CD14-positive monocyte (primary cell): ENCODE data around the gene TOM1L2. TPM values are rescaled to one million over a fixed set of nuclear protein-coding genes. Genes with fewer than 3 reads are reported as not detected.
A peak's percentile ranks its signal among the peaks of the same experiment; 100 is the strongest.

Experiments
- DNase-seq, 3 donors: peaks; one replicate each; pipeline ENCODE4 v3.0.0-alpha.2; 2011 to 2022
- H2AFZ ChIP-seq: 2 replicates; pipeline ENCODE4 v1.6.0; 2012; ENCODE audit warnings: mild to moderate bottlenecking, low read depth, low read length, inconsistent platforms; ENCODE audit not compliant: insufficient read depth, poor library complexity, severe bottlenecking
- H3K27ac ChIP-seq, 2 donors: 1 replicate in 1 of 2; 2 replicates in 1 of 2; pipeline ENCODE4 v1.5.1; 2012 to 2013; ENCODE audit warnings: low read length in 2 of 2, control low read depth in 1 of 2, inconsistent platforms in 1 of 2, low read depth in 1 of 2, mild to moderate bottlenecking in 1 of 2
- H3K27me3 ChIP-seq, 2 donors: one replicate each; pipeline versions ENCODE4 v1.6.0 to v1.6.1; 2011 to 2013; ENCODE audit warnings: low read length in 2 of 2; ENCODE audit not compliant: control insufficient read depth in 2 of 2, insufficient read depth in 2 of 2
- H3K36me3 ChIP-seq, 2 donors: replicated peaks in 1 of 2; 1 replicate in 1 of 2; 2 replicates in 1 of 2; pipeline versions ENCODE4 v1.5.1 to v1.6.1; 2012 to 2013; ENCODE audit warnings: low read length in 2 of 2, control low read depth in 1 of 2, inconsistent platforms in 1 of 2, mild to moderate bottlenecking in 1 of 2; ENCODE audit not compliant: insufficient read depth in 2 of 2, control insufficient read depth in 1 of 2
- H3K4me1 ChIP-seq, 2 donors: 1 replicate in 1 of 2; 2 replicates in 1 of 2; pipeline versions ENCODE4 v1.5.1 to v1.6.1; 2012 to 2013; ENCODE audit warnings: low read length in 2 of 2, control low read depth in 1 of 2, inconsistent platforms in 1 of 2, mild to moderate bottlenecking in 1 of 2, moderate library complexity in 1 of 2; ENCODE audit not compliant: insufficient read depth in 2 of 2, control insufficient read depth in 1 of 2
- H3K4me2 ChIP-seq: replicated peaks from 2 replicates; pipeline ENCODE3; 2012; ENCODE audit warnings: low read length, moderate library complexity, mild to moderate bottlenecking; ENCODE audit not compliant: poor library complexity, severe bottlenecking; ENCODE audit errors: extremely low read depth
- H3K4me3 ChIP-seq, 3 experiments: fragments of 200-600 bp in 1 of 3; sonication (generic) in 1 of 3; replicated peaks in 1 of 3; 1 replicate in 2 of 3; 2 replicates in 1 of 3; pipeline ENCODE4 v1.5.1; 2011 to 2013; ENCODE audit warnings: low read length in 3 of 3, mild to moderate bottlenecking in 3 of 3, control low read depth in 2 of 3, low read depth in 2 of 3, inconsistent platforms in 1 of 3, moderate library complexity in 1 of 3
- H3K79me2 ChIP-seq: 2 replicates; pipeline ENCODE4 v1.6.0; 2012; ENCODE audit warnings: mild to moderate bottlenecking, control low read depth, inconsistent platforms, low read length, moderate library complexity; ENCODE audit not compliant: insufficient read depth
- H3K9ac ChIP-seq: 2 replicates; pipeline ENCODE4 v1.6.0; 2017; ENCODE audit warnings: low read length, mild to moderate bottlenecking; ENCODE audit not compliant: insufficient read depth, poor library complexity, severe bottlenecking
- H3K9me3 ChIP-seq, 2 donors: replicated peaks in 1 of 2; 1 replicate in 1 of 2; 2 replicates in 1 of 2; pipeline versions ENCODE4 v1.5.1 to v1.6.1; 2012 to 2013; ENCODE audit warnings: low read length in 2 of 2, control low read depth in 1 of 2; ENCODE audit not compliant: control insufficient read depth in 1 of 2, insufficient read depth in 1 of 2
- H4K20me1 ChIP-seq: 2 replicates; pipeline ENCODE4 v1.6.0; 2012; ENCODE audit warnings: mild to moderate bottlenecking, low read length, control low read depth, moderate library complexity; ENCODE audit not compliant: insufficient read depth
- H3K27ac Mint-ChIP-seq, 7 donors: one replicate each; pipeline ENCODE4 v1.8.0; 2020; ENCODE audit warnings: mild to moderate bottlenecking in 7 of 7, mixed read lengths in 7 of 7, moderate library complexity in 6 of 7, inconsistent platforms in 2 of 7
- H3K27me3 Mint-ChIP-seq, 3 donors: one replicate each; pipeline ENCODE4 v1.8.0; 2021 to 2022; ENCODE audit warnings: low read depth in 3 of 3, mild to moderate bottlenecking in 3 of 3, mixed read lengths in 3 of 3, moderate library complexity in 3 of 3, inconsistent platforms in 1 of 3
- H3K36me3 Mint-ChIP-seq, 2 donors: one replicate each; pipeline ENCODE4 v1.8.0; 2020; ENCODE audit warnings: mixed read lengths in 2 of 2, inconsistent platforms in 1 of 2, mild to moderate bottlenecking in 1 of 2
- H3K4me1 Mint-ChIP-seq: one replicate; pipeline ENCODE4 v1.8.0; 2020; ENCODE audit warnings: mild to moderate bottlenecking, mixed read lengths
- H3K4me3 Mint-ChIP-seq, 2 donors: one replicate each; pipeline ENCODE4 v1.8.0; 2020; ENCODE audit warnings: mild to moderate bottlenecking in 2 of 2, mixed read lengths in 2 of 2, moderate library complexity in 1 of 2
- H3K9me3 Mint-ChIP-seq, 7 donors: one replicate each; pipeline ENCODE4 v1.8.0; 2020 to 2022; ENCODE audit warnings: mixed read lengths in 7 of 7, mild to moderate bottlenecking in 6 of 7, moderate library complexity in 6 of 7, inconsistent platforms in 2 of 7
- CTCF ChIP-seq: fragments of 200-600 bp; IDR thresholded peaks from one replicate; pipeline ENCODE4 v1.8.0; 2022; ENCODE audit warnings: antibody characterized with exemption, mild to moderate bottlenecking
- WGBS: methylation state at CpG from one replicate; pipeline ENCODE4 v1.1.5; 2013; ENCODE audit warnings: missing lambda C conversion rate; ENCODE audit not compliant: insufficient coverage; 5-methylcytosine and 5-hydroxymethylcytosine counted together
- intact Hi-C, 2 donors: fragments of 100-400 bp; cut with micrococcal nuclease; formaldehyde crosslinking; loops; one replicate each; pipeline versions ENCODE4 v1.15.0 to v1.15.1; 2023
- polyA plus RNA-seq, 3 donors: library from polyadenylated mRNA; depleted of rRNA in 1 of 3; unstranded in 2 of 3; stranded (reverse) in 1 of 3; fragments of 300-500 nt in 2 of 3; fragments of >200 nt in 1 of 3; fragmentation: Illumina TruSeq in 2 of 3; gene quantifications; 1 replicate in 2 of 3; 2 replicates in 1 of 3; pipeline ENCODE4 v1.2.3, GENCODE V29; 2012 to 2021

TOM1L2 gene
- polyA plus RNA-seq, 3 donors: 1.7 to 28.2 (median 2.8) TPM

GRCh38 chr17:17860766-17861107, 111.5 kb downstream of the TOM1L2 start:
- Histone ChIP-seq H3K4me1 (no peaks in the 10 kb centered on the region), H2AFZ (no peak overlapping the region), H3K9me3 (no peaks in the 10 kb centered on the region), H3K27me3 (no peaks in the 10 kb centered on the region), H3K36me3 (peaks cover 3 to 36% of the 10 kb centered on the region in 2 donors), H3K4me2 (no peak overlapping the region), H4K20me1 (no peaks in the 10 kb centered on the region), H3K27ac (no peak overlapping the region), H3K9ac (no peak overlapping the region), H3K4me3 (no peak overlapping the region), H3K79me2 (no peaks in the 10 kb centered on the region)
- Mint-ChIP-seq H3K27ac (peak overlapping the region in 2 of 7 donors; percentile 1 to 21), H3K4me3 (no peak overlapping the region), H3K36me3 (peaks cover 29 to 54% of the 10 kb centered on the region in 2 donors), H3K4me1 (peaks cover 2% of the 10 kb centered on the region), H3K9me3 (no peaks in the 10 kb centered on the region), H3K27me3 (peaks cover 0 to 2% (median 0%) of the 10 kb centered on the region in 3 donors)
- 90% methylated on average over 2 of the region's 5 CpGs for WGBS
- TF ChIP-seq CTCF: no peak
- intact Hi-C loops: loop anchor here (1.0 to 5.0 kb wide), 3 partner anchors 48 to 183 kb away; partner anchors contain the start of gene RAI1 (in 1 of the 2)
- no peak for DNase-seq

- H3K9me3 ChIP-seq: no peaks in the 10 kb centered on the region
- no peak overlapping the region for H3K4me2 ChIP-seq
- peaks cover 0 to 2% (median 0%) of the 10 kb centered on the region in 3 donors for H3K27me3 Mint-ChIP-seq
- 50% methylated on average over 8 of the region's 9 CpGs for WGBS
- H3K4me3 ChIP-seq: no peak overlapping the region
- no peak overlapping the region for H3K27ac Mint-ChIP-seq
- H3K4me1 ChIP-seq: no peaks in the 10 kb centered on the region
- intact Hi-C loops: loop anchor here (1.0 to 5.0 kb wide), 3 partner anchors 48 to 183 kb away; partner anchors contain the start of gene RAI1 (in 1 of the 2)
- H3K9ac ChIP-seq: no peak overlapping the region
- TF ChIP-seq CTCF: peak; percentile 97
- H3K4me3 Mint-ChIP-seq: no peak overlapping the region
- no peak overlapping the region for H2AFZ ChIP-seq
- H3K9me3 Mint-ChIP-seq: no peaks in the 10 kb centered on the region
- H3K27me3 ChIP-seq: no peaks in the 10 kb centered on the region
- peaks cover 2% of the 10 kb centered on the region for H3K4me1 Mint-ChIP-seq
- no peaks in the 10 kb centered on the region for H4K20me1 ChIP-seq
- H3K79me2 ChIP-seq: no peaks in the 10 kb centered on the region
- peaks cover 27 to 48% of the 10 kb centered on the region in 2 donors for H3K36me3 Mint-ChIP-seq
- no peak overlapping the region for H3K27ac ChIP-seq
- H3K36me3 ChIP-seq: peaks cover 3 to 33% of the 10 kb centered on the region in 2 donors
- peak; percentile 56 to 69 (median 66) for DNase-seq
Observed at GRCh38 chr17:17859909-17860765, 112.1 kb downstream of the TOM1L2 start.
